Right lobe of liver (tissue), 6 donors: ENCODE data around the gene DLG2. TPM values are rescaled to one million over a fixed set of nuclear protein-coding genes. Genes with fewer than 3 reads are reported as not detected.

Source experiments
- ATAC-seq, 4 donors: fragments of 200-7000 bp; cut with Tn5 transposase; one replicate each; pipeline ENCODE4 v1.9.1; 2020; ENCODE audit warnings: mild to moderate bottlenecking in 4 of 4, moderate library complexity in 4 of 4
- DNase-seq, 3 donors: peaks; one replicate each; pipeline ENCODE4 v3.0.0-alpha.2; 2020
- H3K27ac ChIP-seq, 3 donors: fragments of 200-600 bp; one replicate each; pipeline ENCODE4 v1.8.0; 2022
- H3K27me3 ChIP-seq, 2 donors: fragments of 200-600 bp; one replicate each; pipeline ENCODE4 v1.8.0; 2022
- H3K36me3 ChIP-seq, 4 donors: fragments of 200-600 bp; sonication (generic) in 1 of 4; one replicate each; pipeline versions ENCODE4 v1.5.1 to v1.8.0; 2017 to 2022; ENCODE audit warnings: control low read depth in 1 of 4
- H3K4me1 ChIP-seq, 4 donors: fragments of 200-600 bp; sonication (generic) in 1 of 4; one replicate each; pipeline versions ENCODE4 v1.5.1 to v1.8.0; 2017 to 2022; ENCODE audit warnings: control low read depth in 1 of 4
- H3K4me3 ChIP-seq, 3 donors: fragments of 200-600 bp; one replicate each; pipeline ENCODE4 v1.8.0; 2022
- H3K9me3 ChIP-seq, 4 donors: fragments of 200-600 bp; sonication (generic) in 1 of 4; one replicate each; pipeline versions ENCODE4 v1.5.1 to v1.8.0; 2017 to 2022; ENCODE audit warnings: control low read depth in 1 of 4
- CTCF ChIP-seq, 4 donors: fragments of 200-600 bp in 3 of 4; fragments of 450-650 bp in 1 of 4; IDR thresholded peaks; one replicate each; pipeline versions ENCODE4 v1.5.1 to v1.8.0; 2016 to 2022; ENCODE audit warnings: antibody characterized with exemption in 4 of 4, mild to moderate bottlenecking in 2 of 4
- POLR2A ChIP-seq: fragments of 450-650 bp; IDR thresholded peaks from one replicate; pipeline ENCODE4 v1.6.1; 2017; ENCODE audit warnings: antibody characterized with exemption, mild to moderate bottlenecking
- WGBS: methylation state at CpG from one replicate; pipeline ENCODE4 v1.1.6; 2018; ENCODE audit warnings: low coverage, low lambda C conversion rate; ENCODE audit not compliant: insufficient coverage; ENCODE audit errors: missing lambda C conversion rate; 5-methylcytosine and 5-hydroxymethylcytosine counted together
- intact Hi-C, 2 donors: fragments of 100-400 bp; cut with DNase I; formaldehyde crosslinking; loops; one replicate each; pipeline versions ENCODE4 v1.11.2 to v1.14.1; 2022
- total RNA-seq, 6 experiments: library from RNA; depleted of rRNA in 2 of 6; stranded (reverse); fragments of >200 nt in 2 of 6; fragmentation: NEBNext Ultra II Directional in 3 of 6; extraction: Animal tissue kit (Norgen Biotek cat#: 25700) in 3 of 6; gene quantifications; one replicate each; pipeline versions ENCODE4 v1.1.0 to v1.2.4, GENCODE V29; 2016 to 2023
- donor health status: DM: no; HTN: yes; CAD: no.
- donor health status: DM: no; HTN: no; CAD: no.
- donor health status: DM: no; HTN: no; CAD: no.
- donor health status: DM: no; HTN: yes; CAD: no.
- donor health status: DM: no; HTN: yes; CAD: no.

The DLG2 gene
- total RNA-seq, 6 experiments from 2014 or later = 1.2 to 6.4 (median 2.5) TPM

DNA sequence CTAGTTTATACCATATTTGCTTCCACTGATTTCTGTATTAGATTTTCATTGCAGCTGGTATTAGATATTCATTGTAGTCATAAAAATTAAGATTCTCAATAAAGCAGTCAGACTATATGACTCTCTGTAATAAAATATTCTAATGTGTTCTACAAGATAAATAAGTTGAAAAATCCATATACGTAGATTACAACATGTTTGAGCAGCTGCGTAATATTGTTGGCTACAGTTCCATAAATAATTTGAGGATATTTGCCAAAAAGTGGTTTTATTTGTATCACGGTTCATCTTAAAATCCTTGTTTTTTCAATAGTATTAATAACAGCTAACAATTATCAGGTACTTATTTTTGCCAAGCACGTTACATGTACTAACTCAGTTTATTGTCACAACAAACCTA, 1672.4 kb downstream of the DLG2 start:
- no peak for ATAC-seq
- Histone ChIP-seq H3K4me1 (peaks cover 0 to 13% (median 0%) of the 10 kb centered on the region in 4 donors), H3K27me3 (no peaks in the 10 kb centered on the region), H3K4me3 (no peak overlapping the region), H3K9me3 (no peaks in the 10 kb centered on the region), H3K36me3 (no peaks in the 10 kb centered on the region), H3K27ac (no peak overlapping the region)
- no peak for DNase-seq
- intact Hi-C loops = no loop called here
- TF ChIP-seq POLR2A (no peak), CTCF (IDR thresholded peaks at IDR 0.05) (no peak)
- 59% methylated on average over 4 of the region's 4 CpGs for WGBS

DNA sequence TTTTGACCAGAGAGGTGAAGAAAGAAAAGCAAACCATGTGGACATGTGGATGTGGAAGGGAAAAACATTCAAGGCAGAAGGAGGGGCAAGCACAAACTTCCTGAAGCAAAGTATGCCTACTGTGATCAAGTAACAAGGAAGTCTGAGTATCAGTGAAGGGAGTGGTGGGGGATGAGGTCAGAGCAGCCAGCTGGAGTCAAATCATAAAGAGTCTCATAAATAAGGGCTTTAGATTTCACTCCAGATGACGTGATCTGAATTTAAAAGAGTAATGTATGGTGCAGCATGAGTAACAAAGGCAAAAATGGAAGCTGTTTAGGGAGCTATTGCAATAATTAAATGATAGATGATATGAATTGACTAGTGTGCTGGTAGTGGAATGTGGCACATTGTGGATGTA, 1675.6 kb downstream of the DLG2 start:
- H3K9me3 ChIP-seq = no peaks in the 10 kb centered on the region
- WGBS = 50% methylated on average over 1 of the region's 1 CpG
- H3K4me1 ChIP-seq = peaks cover 0 to under 1% (median 0%) of the 10 kb centered on the region in 4 donors
- ATAC-seq (no peak), DNase-seq (no peak)
- H3K27ac ChIP-seq = no peak overlapping the region
- no peaks in the 10 kb centered on the region for H3K36me3 ChIP-seq
- TF ChIP-seq POLR2A (no peak), CTCF (IDR thresholded peaks at IDR 0.05) (no peak)
- intact Hi-C loops = no loop called here
- H3K27me3 ChIP-seq = no peaks in the 10 kb centered on the region
- no peak overlapping the region for H3K4me3 ChIP-seq

DNA sequence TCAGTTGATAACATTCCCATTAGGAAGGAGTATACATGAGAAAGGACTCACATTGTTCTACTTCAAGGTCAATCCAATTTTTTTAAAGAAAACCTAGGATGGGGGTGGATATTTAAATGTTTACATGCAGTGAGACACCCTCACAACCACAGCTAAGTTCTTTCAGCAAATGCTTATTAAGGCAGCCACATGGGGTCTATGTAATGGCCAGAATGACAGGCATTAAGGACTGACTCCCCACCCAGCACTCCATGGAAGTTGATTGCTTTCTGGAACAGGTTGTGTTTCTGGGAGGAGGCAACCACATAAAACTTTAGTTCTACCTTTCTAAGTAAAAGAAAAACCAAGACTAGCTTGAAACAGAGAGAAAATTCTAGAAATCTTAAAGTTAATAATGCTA, 1678.9 kb downstream of the DLG2 start:
- Histone ChIP-seq H3K4me3 (no peak overlapping the region), H3K9me3 (no peaks in the 10 kb centered on the region), H3K27ac (no peak overlapping the region), H3K27me3 (no peaks in the 10 kb centered on the region), H3K36me3 (no peaks in the 10 kb centered on the region), H3K4me1 (no peaks in the 10 kb centered on the region)
- intact Hi-C loops = no loop called here
- no peak for TF ChIP-seq POLR2A
- TF ChIP-seq CTCF (IDR thresholded peaks at IDR 0.05) = no peak
- DNase-seq = no peak
- ATAC-seq = no peak

DNA sequence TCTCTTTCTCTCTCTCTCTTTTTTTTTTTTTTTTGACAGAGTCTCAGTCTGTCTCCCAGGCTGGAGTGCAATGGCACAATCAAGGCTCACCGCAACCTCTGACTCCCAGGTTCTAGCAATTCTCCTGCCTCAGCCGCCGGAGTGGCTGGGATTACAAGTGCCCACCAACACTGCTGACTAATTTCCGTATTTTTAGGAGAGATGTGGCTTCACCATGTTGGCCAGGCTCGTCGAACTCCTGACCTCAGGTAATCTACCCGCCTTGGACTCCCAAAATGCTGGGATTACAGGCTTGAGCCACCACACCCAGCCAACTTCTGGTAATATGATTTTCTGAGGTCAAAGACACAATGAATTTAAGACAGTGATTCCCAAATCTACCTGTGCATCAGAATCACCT, 1681.2 kb downstream of the DLG2 start:
- H3K27me3 ChIP-seq = no peaks in the 10 kb centered on the region
- WGBS = 98% methylated on average over 7 of the region's 7 CpGs

More for the DNA sequence above, 1681.2 kb downstream of the DLG2 start:
- no peaks in the 10 kb centered on the region for H3K36me3 ChIP-seq
- intact Hi-C loops = no loop called here
- DNase-seq (no peak), ATAC-seq (no peak)
- H3K4me1 ChIP-seq = no peaks in the 10 kb centered on the region
- TF ChIP-seq POLR2A (no peak), CTCF (IDR thresholded peaks at IDR 0.05) (no peak)
- H3K4me3 ChIP-seq = no peak overlapping the region
- no peaks in the 10 kb centered on the region for H3K9me3 ChIP-seq
- H3K27ac ChIP-seq = no peak overlapping the region
